Measurements from ENCODE around the gene ZNFX1.
A peak's percentile ranks its signal among the peaks of the same experiment; 100 is the strongest.

Gene ZNFX1

GRCh38 chr20:49277786-49278035 lies 146 bp downstream of the ZNFX1 start:
- no peak for DNase-seq

GRCh38 chr20:49276961-49277785 lies 684 bp downstream of the ZNFX1 start:
- peak; percentile 25 to 34 for DNase-seq

- DNase-seq: peak; percentile 49 to 51
Measured at GRCh38 chr20:49276161-49276960, 1.5 kb downstream of the ZNFX1 start.

DNA sequence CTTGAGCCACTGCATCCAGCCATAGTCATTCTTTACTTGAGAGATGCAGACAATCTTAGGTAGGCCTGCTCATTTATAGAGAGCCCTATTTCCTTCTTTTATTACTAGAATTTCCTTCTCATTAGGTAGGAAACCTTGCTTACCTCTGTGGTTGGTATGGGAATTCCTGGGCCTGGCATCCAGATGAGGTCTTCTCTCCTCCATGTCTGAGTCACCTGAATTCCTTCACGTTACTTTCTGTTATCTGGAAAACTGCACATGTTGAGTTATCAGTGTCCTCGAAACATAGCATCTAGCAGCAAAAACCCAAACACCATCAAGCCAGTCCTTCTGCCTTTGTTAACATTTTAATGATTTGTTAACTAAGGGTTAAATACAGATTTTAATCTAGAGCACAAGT lies 2.2 kb downstream of the ZNFX1 start:
- DNase-seq: no peak

GRCh38 chr20:49275216-49275615 lies 2.6 kb downstream of the ZNFX1 start:
- no peak for DNase-seq

- no peak for DNase-seq
Measured at GRCh38 chr20:49273696-49274277, 4.1 kb downstream of the ZNFX1 start.

- DNase-seq: no peak
Measured at GRCh38 chr20:49272654-49273053, 5.2 kb downstream of the ZNFX1 start.

DNA sequence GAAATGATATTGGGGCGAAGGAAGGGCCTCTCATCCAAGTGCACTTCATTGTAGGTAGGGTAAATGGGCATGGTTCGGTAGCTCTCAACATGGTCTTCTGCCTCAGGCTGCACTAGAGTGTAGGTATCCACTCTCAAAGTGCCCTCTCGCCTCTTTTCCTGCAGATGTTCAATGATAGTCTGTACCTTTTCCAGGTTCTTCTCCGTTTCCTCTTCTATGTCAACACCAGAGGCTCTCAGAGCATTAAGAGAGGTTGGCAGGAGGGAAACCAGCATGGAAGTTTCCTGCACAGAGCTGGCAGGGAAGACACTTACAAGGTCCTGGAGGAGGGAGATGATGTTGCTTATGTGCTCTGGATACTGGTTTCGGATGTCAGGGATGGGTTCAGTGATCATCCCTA lies 7.1 kb downstream of the ZNFX1 start:
- DNase-seq: no peak

GRCh38 chr20:49270177-49270576 lies 7.7 kb downstream of the ZNFX1 start:
- no peak for DNase-seq

DNA sequence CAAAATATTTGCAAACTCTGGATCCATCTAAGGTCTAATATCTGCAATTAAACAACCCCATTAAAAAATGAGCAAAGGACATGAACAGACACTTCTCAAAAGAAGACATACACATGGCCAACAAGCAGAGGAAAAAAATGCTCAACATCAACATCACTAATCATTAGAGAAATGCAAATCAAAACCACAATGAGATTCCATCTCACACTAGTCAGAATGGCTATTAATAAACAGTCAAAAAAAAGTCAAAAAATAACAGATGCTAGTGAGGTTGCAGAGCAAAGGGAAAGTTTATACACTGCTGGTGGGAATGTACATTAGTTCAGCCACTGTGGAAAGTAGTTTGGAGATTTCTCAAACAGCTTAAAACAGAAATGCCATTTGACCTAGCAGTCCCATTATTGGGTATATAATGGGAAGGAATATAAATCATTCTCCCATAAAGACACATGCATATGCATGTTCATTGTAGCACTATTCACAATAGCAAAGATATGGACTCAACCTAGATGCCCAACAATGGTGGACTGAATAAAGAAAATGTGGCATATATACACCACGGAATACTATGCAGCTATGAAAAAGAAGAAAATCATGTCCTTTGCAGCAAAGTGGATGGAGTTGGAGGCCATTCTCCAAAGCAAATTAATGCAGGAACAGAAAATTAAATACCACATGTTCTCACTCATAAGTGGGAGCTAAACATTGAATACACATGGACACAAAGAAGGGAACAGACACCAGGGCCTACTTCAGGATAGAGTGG lies 9.1 kb downstream of the ZNFX1 start:
- DNase-seq: no peak

DNA sequence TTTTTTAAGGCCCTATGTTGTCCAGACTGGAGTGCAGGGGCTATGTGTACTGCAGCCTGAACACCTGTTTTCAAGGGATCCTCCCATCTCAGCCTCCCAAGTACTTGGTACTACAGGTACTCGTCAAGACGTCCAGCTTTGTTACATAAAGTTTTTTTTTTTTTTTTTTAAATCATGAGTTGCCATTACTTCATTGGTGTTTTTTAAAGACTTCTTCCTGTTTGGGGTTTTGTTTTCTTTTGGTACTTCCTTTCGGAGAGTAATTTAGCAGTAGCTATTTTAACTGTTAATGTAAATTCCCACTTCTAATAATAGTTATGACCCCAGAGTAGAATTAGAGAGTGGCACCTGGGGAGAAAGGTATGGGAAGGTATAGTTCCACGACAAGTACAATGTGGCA lies 10.5 kb downstream of the ZNFX1 start:
- DNase-seq: no peak

GRCh38 chr20:49262444-49262843 lies 15.4 kb downstream of the ZNFX1 start:
- DNase-seq: no peak

DNA sequence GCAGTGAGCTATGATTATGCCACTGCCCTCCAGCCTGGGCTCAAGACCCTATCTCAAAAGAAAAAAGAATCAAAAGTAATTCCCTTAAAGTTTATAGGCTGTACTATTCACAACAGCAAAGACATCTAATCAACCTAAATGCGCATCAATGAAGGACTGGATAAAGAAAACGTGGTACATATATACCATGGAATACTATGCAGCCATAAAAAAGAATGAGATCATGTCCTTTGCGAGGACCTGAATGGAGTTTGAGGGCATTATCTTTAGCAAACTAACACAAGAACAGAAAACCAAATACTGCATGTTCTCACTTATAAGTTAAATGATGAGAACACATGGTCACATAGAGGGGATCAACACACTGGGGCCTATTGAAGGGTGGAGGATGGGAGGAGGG lies 16.7 kb downstream of the ZNFX1 start:
- no peak for DNase-seq

DNA sequence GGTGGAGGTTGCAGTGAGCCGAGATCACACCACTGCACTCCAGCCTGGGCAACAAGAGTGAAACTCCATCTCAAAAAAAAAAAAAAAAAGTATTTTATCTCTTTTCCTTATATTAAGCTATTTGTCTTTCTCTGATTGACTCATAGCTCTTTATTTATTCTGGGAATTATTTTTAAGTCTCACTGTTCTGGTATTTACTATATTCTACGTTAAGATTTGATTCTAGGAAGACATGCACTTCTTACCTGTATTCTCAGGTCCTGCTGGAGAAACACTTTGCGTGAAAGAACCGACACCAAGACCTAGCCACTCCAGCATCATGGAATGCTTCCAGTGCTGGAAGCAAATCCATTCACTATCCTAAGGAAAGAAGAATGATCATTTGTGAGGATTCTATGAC lies 17.6 kb downstream of the ZNFX1 start:
- DNase-seq: no peak

DNA sequence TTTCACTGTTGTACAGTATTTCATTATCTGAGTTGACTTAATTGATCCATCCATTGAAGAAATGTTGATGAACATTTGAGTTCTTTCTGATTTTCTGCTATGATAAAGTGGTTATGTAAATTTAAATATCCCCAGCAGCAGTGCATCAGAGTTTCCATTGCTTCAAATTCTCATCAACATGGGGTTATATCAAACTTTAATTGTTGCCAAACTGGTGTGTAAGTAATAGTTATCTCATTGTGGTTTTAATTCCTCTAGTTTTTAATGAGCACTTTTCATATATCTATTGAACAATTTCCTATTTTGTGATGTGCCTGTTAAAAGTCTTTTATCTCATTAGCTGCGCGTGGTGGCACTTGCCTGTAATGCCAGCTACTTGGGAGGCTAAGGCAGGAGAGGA lies 18.1 kb downstream of the ZNFX1 start:
- no peak for DNase-seq

- DNase-seq: no peak
Measured at GRCh38 chr20:49259284-49259683, 18.6 kb downstream of the ZNFX1 start.

GRCh38 chr20:49256261-49256660 lies 21.6 kb downstream of the ZNFX1 start:
- no peak for DNase-seq

DNA sequence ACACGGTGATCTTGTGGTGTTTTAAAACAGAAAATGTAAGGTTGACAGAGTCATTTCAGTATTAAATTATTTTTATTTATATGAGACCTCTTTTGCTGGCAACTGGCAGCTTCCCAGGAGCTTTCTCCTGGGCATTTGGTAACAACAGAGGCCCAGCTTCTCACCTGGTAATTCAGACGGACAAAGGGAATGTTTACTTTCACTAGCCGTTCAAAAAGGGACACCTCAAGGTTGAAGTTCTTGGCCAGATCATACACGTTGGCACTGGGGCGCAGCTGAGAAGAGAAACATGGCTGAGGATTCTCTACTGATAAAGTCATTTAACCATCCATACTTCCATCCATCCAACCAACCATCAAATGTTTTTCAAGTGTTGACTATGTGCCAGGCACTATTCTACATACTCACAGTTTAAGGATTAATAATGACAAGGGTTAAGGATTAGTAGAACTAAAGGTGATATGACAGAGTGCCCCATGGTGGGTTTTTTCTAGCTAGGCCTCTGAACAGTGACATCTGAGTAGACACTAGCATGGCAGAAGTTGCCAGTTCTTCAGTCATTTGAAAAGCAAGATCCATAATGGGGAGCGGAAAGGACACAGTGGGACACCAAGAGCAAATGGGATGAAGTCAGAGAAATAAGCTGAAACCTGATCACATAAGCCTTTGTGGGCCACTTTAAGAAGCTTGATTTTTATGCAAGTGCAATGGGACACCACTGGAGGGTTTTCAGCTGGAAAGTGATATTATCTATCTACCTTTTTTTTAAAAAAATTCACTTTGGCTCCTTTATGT lies 25.1 kb downstream of the ZNFX1 start:
- DNase-seq: no peak

GRCh38 chr20:49248879-49249665 lies 28.8 kb downstream of the ZNFX1 start:
- no peak for DNase-seq

DNA sequence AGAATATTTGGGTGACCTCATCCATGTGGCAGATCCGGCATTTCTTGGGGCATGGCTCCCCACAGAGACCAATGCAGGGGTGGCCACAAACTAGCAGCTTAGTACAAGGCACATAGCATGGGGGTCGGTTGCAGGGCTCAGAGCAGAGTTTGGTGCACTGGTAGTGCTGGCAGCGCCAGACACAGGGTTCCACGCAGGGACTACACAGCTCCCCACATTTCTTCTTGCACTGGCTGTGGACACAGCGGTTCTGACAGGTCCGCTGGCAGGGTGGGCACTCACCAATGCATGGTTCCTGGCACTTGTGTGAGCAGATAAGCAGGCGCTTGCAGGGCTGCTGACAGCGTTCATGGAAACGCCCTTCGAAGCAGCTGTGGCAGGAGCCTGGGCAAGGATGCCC lies 29.6 kb downstream of the ZNFX1 start:
- no peak for DNase-seq

DNA sequence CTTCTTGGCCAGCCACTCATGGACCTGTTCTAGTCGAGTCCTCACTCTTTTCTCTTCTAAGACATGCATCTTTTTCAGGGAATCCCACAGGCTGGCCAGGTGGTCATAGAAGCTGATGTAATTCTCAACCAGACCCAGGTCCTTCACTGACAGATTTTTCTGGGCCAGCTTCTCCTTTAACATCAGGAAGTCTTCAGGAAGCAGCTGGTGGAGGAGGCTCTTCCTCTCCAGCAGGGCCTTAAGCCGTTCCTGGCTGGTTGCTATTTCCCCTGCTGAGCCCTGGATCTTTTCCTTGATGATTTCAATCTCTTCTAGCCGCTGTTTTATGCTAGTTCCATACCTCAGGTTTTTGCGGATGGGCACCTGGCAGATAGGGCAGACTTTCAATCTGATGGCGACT lies 30.1 kb downstream of the ZNFX1 start:
- no peak for DNase-seq

Data from activated CD4-positive, alpha-beta T cell treated with anti-CD3 and anti-CD28 coated beads, Interleukin-2, amount 50 U/mL, for 4 hours (primary cell).